ENCODE measurements around the gene SLC5A6.

The SLC5A6 gene

GRCh38 chr2:27162151-27163121, 49.6 kb downstream of the SLC5A6 start:
- Histone ChIP-seq H2AK5ac (ENCODE audit: low read length) (no peak overlapping the region), H3K27ac (ENCODE audit: low read depth, low read length) (no peak overlapping the region), H3K14ac (ENCODE audit: low read length) (no peak overlapping the region), H3K4me3 (ENCODE audit: low read depth, low read length) (no peak overlapping the region), H3K79me2 (ENCODE audit: control insufficient read depth, insufficient read depth, low read length, poor library complexity) (no peaks in the 10 kb centered on the region), H2BK120ac (ENCODE audit: insufficient read depth, low read length, poor library complexity) (no peak overlapping the region), H4K8ac (ENCODE audit: low read depth, low read length) (no peak overlapping the region), H2AFZ (ENCODE audit: insufficient read depth, low read length, poor library complexity) (no peak overlapping the region), H2BK5ac (ENCODE audit: low read depth, low read length, poor library complexity) (no peak overlapping the region), H3K4me2 (ENCODE audit: low read length) (no peak overlapping the region), H3K18ac (ENCODE audit: low read length) (no peak overlapping the region), H3K4me1 (ENCODE audit: control insufficient read depth in 1 of 2, insufficient read depth in 2 of 2, low read length in 2 of 2) (no peaks in the 10 kb centered on the region), H2BK12ac (ENCODE audit: low read length) (no peak overlapping the region), H4K12ac (ENCODE audit: low read depth, low read length) (no peak overlapping the region), H4K91ac (ENCODE audit: low read depth, low read length) (no peak overlapping the region), H3K4ac (ENCODE audit: low read depth, low read length) (no peak overlapping the region), H3K9ac (ENCODE audit: low read length) (no peak overlapping the region), H3K9me3 (ENCODE audit: insufficient read depth, low read depth, low read length) (no peaks in the 10 kb centered on the region), H3K36me3 (ENCODE audit: control insufficient read depth in 1 of 2, insufficient read depth in 2 of 2, low read length in 2 of 2) (no peaks in the 10 kb centered on the region), H3K79me1 (ENCODE audit: low read length) (no peaks in the 10 kb centered on the region), H3K23ac (ENCODE audit: low read length) (no peak overlapping the region), H3K27me3 (ENCODE audit: insufficient read depth, low read length) (no peaks in the 10 kb centered on the region)
- no CpG with 5 or more reads among the region's 15 CpGs for WGBS (ENCODE audit: extremely low coverage, insufficient coverage, insufficient read length)
- peak; percentile 48 to 77 for DNase-seq

GRCh38 chr2:27160191-27160590, 51.9 kb downstream of the SLC5A6 start:
- H2AK5ac ChIP-seq (ENCODE audit: low read length) = no peak overlapping the region
- no peak overlapping the region for H3K4me2 ChIP-seq (ENCODE audit: low read length)
- H3K4ac ChIP-seq (ENCODE audit: low read depth, low read length) = no peak overlapping the region
- no peak overlapping the region for H3K27ac ChIP-seq (ENCODE audit: low read depth, low read length)
- no peaks in the 10 kb centered on the region for H3K79me2 ChIP-seq (ENCODE audit: control insufficient read depth, insufficient read depth, low read length, poor library complexity)
- no CpG with 5 or more reads among the region's 9 CpGs for WGBS (ENCODE audit: extremely low coverage, insufficient coverage, insufficient read length)
- H3K27me3 ChIP-seq (ENCODE audit: insufficient read depth, low read length) = no peaks in the 10 kb centered on the region
- no peaks in the 10 kb centered on the region for H3K4me1 ChIP-seq (ENCODE audit: control insufficient read depth in 1 of 2, insufficient read depth in 2 of 2, low read length in 2 of 2)
- no peak overlapping the region for H3K9ac ChIP-seq (ENCODE audit: low read length)
- no peak overlapping the region for H3K14ac ChIP-seq (ENCODE audit: low read length)
- no peak overlapping the region for H3K23ac ChIP-seq (ENCODE audit: low read length)
- no peak for DNase-seq
- H2BK12ac ChIP-seq (ENCODE audit: low read length) = no peak overlapping the region
- H2AFZ ChIP-seq (ENCODE audit: insufficient read depth, low read length, poor library complexity) = no peak overlapping the region
- no peak overlapping the region for H4K91ac ChIP-seq (ENCODE audit: low read depth, low read length)
- no peak overlapping the region for H4K8ac ChIP-seq (ENCODE audit: low read depth, low read length)
- no peak overlapping the region for H2BK120ac ChIP-seq (ENCODE audit: insufficient read depth, low read length, poor library complexity)
- no peaks in the 10 kb centered on the region for H3K79me1 ChIP-seq (ENCODE audit: low read length)
- no peaks in the 10 kb centered on the region for H3K9me3 ChIP-seq (ENCODE audit: insufficient read depth, low read depth, low read length)
- no peak overlapping the region for H3K4me3 ChIP-seq (ENCODE audit: low read depth, low read length)
- H2BK5ac ChIP-seq (ENCODE audit: low read depth, low read length, poor library complexity) = no peak overlapping the region
- no peak overlapping the region for H3K18ac ChIP-seq (ENCODE audit: low read length)
- no peak overlapping the region for H4K12ac ChIP-seq (ENCODE audit: low read depth, low read length)
- H3K36me3 ChIP-seq (ENCODE audit: control insufficient read depth in 1 of 2, insufficient read depth in 2 of 2, low read length in 2 of 2) = no peaks in the 10 kb centered on the region

- DNase-seq = no peak
- no peak overlapping the region for H3K9ac ChIP-seq (ENCODE audit: low read length)
- H4K8ac ChIP-seq (ENCODE audit: low read depth, low read length) = no peak overlapping the region
- no peak overlapping the region for H3K4me2 ChIP-seq (ENCODE audit: low read length)
- H2BK5ac ChIP-seq (ENCODE audit: low read depth, low read length, poor library complexity) = no peak overlapping the region
- H3K79me2 ChIP-seq (ENCODE audit: control insufficient read depth, insufficient read depth, low read length, poor library complexity) = no peaks in the 10 kb centered on the region
- no peak overlapping the region for H4K91ac ChIP-seq (ENCODE audit: low read depth, low read length)
- H3K23ac ChIP-seq (ENCODE audit: low read length) = no peak overlapping the region
- no peak overlapping the region for H3K27ac ChIP-seq (ENCODE audit: low read depth, low read length)
- no peak overlapping the region for H3K18ac ChIP-seq (ENCODE audit: low read length)
- H2AFZ ChIP-seq (ENCODE audit: insufficient read depth, low read length, poor library complexity) = no peak overlapping the region
- H2BK120ac ChIP-seq (ENCODE audit: insufficient read depth, low read length, poor library complexity) = no peak overlapping the region
- no peaks in the 10 kb centered on the region for H3K27me3 ChIP-seq (ENCODE audit: insufficient read depth, low read length)
- H2AK5ac ChIP-seq (ENCODE audit: low read length) = no peak overlapping the region
- no peaks in the 10 kb centered on the region for H3K36me3 ChIP-seq (ENCODE audit: control insufficient read depth in 1 of 2, insufficient read depth in 2 of 2, low read length in 2 of 2)
- no peaks in the 10 kb centered on the region for H3K79me1 ChIP-seq (ENCODE audit: low read length)
- no peak overlapping the region for H3K14ac ChIP-seq (ENCODE audit: low read length)
- no CpG with 5 or more reads among the region's 6 CpGs for WGBS (ENCODE audit: extremely low coverage, insufficient coverage, insufficient read length)
- H3K4me3 ChIP-seq (ENCODE audit: low read depth, low read length) = no peak overlapping the region
- no peaks in the 10 kb centered on the region for H3K4me1 ChIP-seq (ENCODE audit: control insufficient read depth in 1 of 2, insufficient read depth in 2 of 2, low read length in 2 of 2)
- H2BK12ac ChIP-seq (ENCODE audit: low read length) = no peak overlapping the region
- no peak overlapping the region for H3K4ac ChIP-seq (ENCODE audit: low read depth, low read length)
- no peak overlapping the region for H4K12ac ChIP-seq (ENCODE audit: low read depth, low read length)
- no peaks in the 10 kb centered on the region for H3K9me3 ChIP-seq (ENCODE audit: insufficient read depth, low read depth, low read length)
Measured at GRCh38 chr2:27159271-27159670, 52.8 kb downstream of the SLC5A6 start.

GRCh38 chr2:27158468-27158867, 53.6 kb downstream of the SLC5A6 start:
- no peak for DNase-seq
- H2BK120ac ChIP-seq (ENCODE audit: insufficient read depth, low read length, poor library complexity) = no peak overlapping the region
- H3K9ac ChIP-seq (ENCODE audit: low read length) = no peak overlapping the region
- no peaks in the 10 kb centered on the region for H3K9me3 ChIP-seq (ENCODE audit: insufficient read depth, low read depth, low read length)
- H3K4me2 ChIP-seq (ENCODE audit: low read length) = no peak overlapping the region
- no peaks in the 10 kb centered on the region for H3K36me3 ChIP-seq (ENCODE audit: control insufficient read depth in 1 of 2, insufficient read depth in 2 of 2, low read length in 2 of 2)
- H3K14ac ChIP-seq (ENCODE audit: low read length) = no peak overlapping the region
- no peak overlapping the region for H4K8ac ChIP-seq (ENCODE audit: low read depth, low read length)
- H3K27me3 ChIP-seq (ENCODE audit: insufficient read depth, low read length) = no peaks in the 10 kb centered on the region
- H2BK12ac ChIP-seq (ENCODE audit: low read length) = no peak overlapping the region
- H2AK5ac ChIP-seq (ENCODE audit: low read length) = no peak overlapping the region
- H3K18ac ChIP-seq (ENCODE audit: low read length) = no peak overlapping the region
- H2AFZ ChIP-seq (ENCODE audit: insufficient read depth, low read length, poor library complexity) = no peak overlapping the region
- H4K91ac ChIP-seq (ENCODE audit: low read depth, low read length) = no peak overlapping the region
- WGBS (ENCODE audit: extremely low coverage, insufficient coverage, insufficient read length) = no CpG with 5 or more reads among the region's 6 CpGs
- no peaks in the 10 kb centered on the region for H3K79me1 ChIP-seq (ENCODE audit: low read length)
- H3K4me1 ChIP-seq (ENCODE audit: control insufficient read depth in 1 of 2, insufficient read depth in 2 of 2, low read length in 2 of 2) = no peaks in the 10 kb centered on the region
- no peaks in the 10 kb centered on the region for H3K79me2 ChIP-seq (ENCODE audit: control insufficient read depth, insufficient read depth, low read length, poor library complexity)
- H2BK5ac ChIP-seq (ENCODE audit: low read depth, low read length, poor library complexity) = no peak overlapping the region
- H3K4ac ChIP-seq (ENCODE audit: low read depth, low read length) = no peak overlapping the region
- no peak overlapping the region for H4K12ac ChIP-seq (ENCODE audit: low read depth, low read length)
- no peak overlapping the region for H3K23ac ChIP-seq (ENCODE audit: low read length)
- no peak overlapping the region for H3K27ac ChIP-seq (ENCODE audit: low read depth, low read length)
- H3K4me3 ChIP-seq (ENCODE audit: low read depth, low read length) = no peak overlapping the region
